Choroid plexus epithelial cell (primary cell): ENCODE results near the gene HSPA1B.

ENCODE experiments used
- DNase-seq: peaks from one replicate; pipeline ENCODE4 v3.0.0-alpha.2; 2010; ENCODE audit warnings: low read depth
- H3K4me3 ChIP-seq: 2 replicates; pipeline ENCODE4 v1.5.1; 2011; ENCODE audit warnings: low read depth, mild to moderate bottlenecking, control low read depth, low read length, moderate library complexity
- CTCF ChIP-seq: conservative IDR thresholded peaks from 2 replicates; pipeline ENCODE4 v1.5.1; 2011; ENCODE audit warnings: low read depth, mild to moderate bottlenecking, control low read depth, inconsistent platforms, low read length, moderate library complexity

The HSPA1B gene

GRCh38 chr6:31877125-31877650 lies 49.6 kb downstream of the HSPA1B start:
- H3K4me3 ChIP-seq: no peak overlapping the region
- no peak for DNase-seq
- TF ChIP-seq CTCF: no peak

GRCh38 chr6:31877651-31878161 lies 50.2 kb downstream of the HSPA1B start:
- no peak for DNase-seq
- no peak for TF ChIP-seq CTCF
- no peak overlapping the region for H3K4me3 ChIP-seq

- no peak for TF ChIP-seq CTCF
- DNase-seq: no peak
- H3K4me3 ChIP-seq: no peak overlapping the region
These were observed 50.7 kb downstream of the HSPA1B start for GRCh38 chr6:31878222-31878621.

- no peak within 1 kb of the TSS for H3K4me3 ChIP-seq
- no peak for DNase-seq
- no peak for TF ChIP-seq CTCF
These were observed 51.2 kb downstream of the HSPA1B start, which contains the start of gene SLC44A4 for GRCh38 chr6:31878726-31879125. Gene SLC44A4, minus strand, starts transcription at chr6:31878997. Its CDS starts 17 bp downstream, at chr6:31878980.

DNA sequence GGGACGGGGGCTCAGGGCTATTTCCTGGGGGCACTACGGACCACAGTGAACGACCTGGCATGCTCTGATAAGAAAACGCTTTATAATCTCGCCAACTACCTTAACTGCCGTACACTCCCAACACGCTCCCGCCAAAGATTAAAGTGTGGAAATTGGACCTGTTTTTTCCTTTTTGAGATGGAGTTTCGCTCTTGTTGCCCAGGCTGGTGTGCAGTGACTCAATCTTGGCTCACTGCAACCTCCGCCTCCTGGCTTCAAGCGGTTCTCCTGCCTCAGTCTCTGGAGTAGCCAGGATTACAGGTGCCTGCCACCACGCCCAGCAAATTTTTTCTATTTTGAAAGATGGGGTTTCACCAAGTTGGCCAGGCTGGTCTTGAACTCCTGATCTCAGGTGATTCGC lies 51.6 kb downstream of the HSPA1B start:
- no peak overlapping the region for H3K4me3 ChIP-seq
- DNase-seq: no peak

More for the DNA sequence above, 51.6 kb downstream of the HSPA1B start:
- no peak for TF ChIP-seq CTCF
